HUES6 (cell line): ENCODE data around the gene PGGT1B.

Experiments used
- H3K27ac ChIP-seq: 2 replicates; pipeline ENCODE4 v1.7.0; 2013; ENCODE audit warnings: low read depth, mild to moderate bottlenecking, low read length, inconsistent platforms
- H3K27me3 ChIP-seq: 2 replicates; pipeline ENCODE4 v1.6.1; 2013; ENCODE audit warnings: low read length; ENCODE audit not compliant: control insufficient read depth, insufficient read depth
- H3K36me3 ChIP-seq: 2 replicates; pipeline ENCODE4 v1.6.1; 2013; ENCODE audit warnings: low read length; ENCODE audit not compliant: control insufficient read depth, insufficient read depth
- H3K4me1 ChIP-seq: 2 replicates; pipeline ENCODE4 v1.6.1; 2013; ENCODE audit warnings: low read length; ENCODE audit not compliant: control insufficient read depth, insufficient read depth
- H3K4me3 ChIP-seq: 2 replicates; pipeline ENCODE4 v1.5.1; 2013; ENCODE audit warnings: low read depth, low read length
- H3K9ac ChIP-seq: one replicate; pipeline ENCODE4 v1.6.1; 2013; ENCODE audit warnings: mild to moderate bottlenecking, low read length
- H3K9me3 ChIP-seq: 2 replicates; pipeline ENCODE4 v1.6.1; 2013; ENCODE audit warnings: low read depth, low read length; ENCODE audit not compliant: control insufficient read depth, insufficient read depth

Gene PGGT1B

DNA sequence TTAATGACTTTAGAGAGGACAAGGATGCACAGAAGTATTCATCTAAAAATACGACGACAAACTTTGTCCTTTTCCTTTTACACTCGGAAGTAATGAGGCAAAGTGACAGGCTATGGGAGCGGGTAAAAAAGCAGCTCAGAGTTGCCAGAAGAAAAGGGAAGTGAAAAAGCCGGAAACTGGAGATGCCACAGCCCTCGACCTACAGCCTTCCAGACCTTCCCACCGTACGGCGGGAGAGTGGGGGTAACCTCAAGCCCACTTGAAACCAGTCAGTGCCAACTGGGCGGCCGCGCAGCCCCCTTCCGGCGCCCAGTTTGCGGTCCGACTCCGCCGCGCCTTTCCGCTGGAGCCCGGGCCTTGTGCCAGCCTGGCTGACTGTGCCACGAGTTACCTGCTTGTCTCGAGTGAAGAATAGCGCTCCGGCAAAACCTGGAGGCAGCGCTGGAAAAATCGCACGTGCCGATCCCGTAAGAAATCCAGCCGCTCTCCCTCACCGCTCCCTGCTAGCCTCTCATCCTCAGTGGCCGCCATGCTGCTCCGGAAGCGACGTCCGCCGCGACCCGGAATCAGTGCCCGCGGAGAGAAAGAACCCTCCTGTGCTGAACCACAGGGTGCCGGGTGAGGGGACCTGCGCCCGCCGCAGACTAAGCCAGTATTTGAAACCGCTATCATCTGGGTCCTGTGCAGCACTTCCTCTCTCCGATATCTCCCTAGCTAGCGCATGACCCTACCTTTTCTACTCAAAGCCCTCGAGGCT, at the start of gene PGGT1B:
Gene PGGT1B (minus strand): TSS at position 557 of the 757 bp plus-strand sequence. CDS start 26 bp downstream, at position 531.
- Histone ChIP-seq H3K36me3 (peaks cover 12% of the 10 kb centered on the region), H3K27ac (peak within 1 kb of the TSS; percentile 67; the same call in 1 of the 2 replicates)

DNA sequence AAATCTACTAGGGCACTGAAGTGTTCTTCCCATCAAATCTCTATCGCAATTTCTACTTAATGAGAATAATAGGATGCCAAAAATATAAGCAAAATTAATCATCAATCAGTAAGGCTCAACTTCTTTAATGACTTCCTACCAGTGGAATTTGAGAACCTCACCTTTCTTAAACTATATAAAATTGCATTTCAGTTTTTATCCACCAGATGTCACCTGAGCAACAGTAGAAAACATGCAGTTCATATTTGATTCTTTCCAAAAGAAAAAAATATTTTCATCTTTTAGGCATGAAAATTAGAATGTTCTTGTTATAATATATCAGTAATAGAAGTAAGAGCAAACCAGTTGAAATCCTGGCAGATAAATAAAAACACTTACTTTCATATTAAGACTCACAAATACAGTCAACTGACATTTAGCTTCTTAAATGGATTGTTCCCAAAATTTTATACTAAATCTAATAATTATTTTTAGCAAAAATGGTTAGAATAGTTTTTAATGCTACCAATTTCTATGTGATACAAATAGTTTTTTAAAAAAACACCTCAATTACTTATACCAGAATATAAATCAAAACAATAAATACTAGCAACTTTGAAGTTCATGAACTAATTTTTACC, 47.2 kb upstream of the PGGT1B start:
- Histone ChIP-seq H3K4me3 (no peak overlapping the region), H3K27ac (no peak overlapping the region), H3K4me1 (no peaks in the 10 kb centered on the region), H3K27me3 (no peaks in the 10 kb centered on the region), H3K9me3 (no peaks in the 10 kb centered on the region), H3K9ac (no peak overlapping the region), H3K36me3 (no peaks in the 10 kb centered on the region)

More for the DNA sequence above, at the start of gene PGGT1B:
- Histone ChIP-seq H3K27me3 (no peaks in the 10 kb centered on the region), H3K4me3 (peak within 1 kb of the TSS; percentile 91), H3K4me1 (0 out of 2 replicates have a peak, but pooled peaks cover 15% of the 10 kb centered on the region), H3K9me3 (no peaks in the 10 kb centered on the region), H3K9ac (peak within 1 kb of the TSS; percentile 91)

DNA sequence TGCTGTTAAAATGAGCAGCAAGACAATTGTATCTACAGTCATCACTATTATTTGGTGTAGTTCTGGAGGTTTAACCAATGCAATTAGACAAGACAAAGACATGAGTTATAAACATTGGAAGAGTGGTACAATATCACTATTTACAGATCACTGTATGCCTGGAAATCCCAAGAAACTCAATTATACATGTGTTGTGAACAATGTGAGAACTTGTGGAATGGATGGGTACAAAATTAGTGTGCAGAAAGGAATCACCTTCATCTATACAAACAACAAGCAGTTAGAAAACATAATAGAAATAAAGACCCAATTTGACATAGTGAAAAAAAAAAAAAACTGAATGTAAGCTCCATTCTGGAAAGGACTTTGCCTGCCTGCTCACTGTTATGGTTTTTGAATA, 46.1 kb upstream of the PGGT1B start:
- no peak overlapping the region for H3K4me3 ChIP-seq
- H3K9me3 ChIP-seq, result no peaks in the 10 kb centered on the region
- H3K27ac ChIP-seq, result no peak overlapping the region
- H3K27me3 ChIP-seq, result no peaks in the 10 kb centered on the region
- no peak overlapping the region for H3K9ac ChIP-seq
- no peaks in the 10 kb centered on the region for H3K36me3 ChIP-seq
- H3K4me1 ChIP-seq, result no peaks in the 10 kb centered on the region

DNA sequence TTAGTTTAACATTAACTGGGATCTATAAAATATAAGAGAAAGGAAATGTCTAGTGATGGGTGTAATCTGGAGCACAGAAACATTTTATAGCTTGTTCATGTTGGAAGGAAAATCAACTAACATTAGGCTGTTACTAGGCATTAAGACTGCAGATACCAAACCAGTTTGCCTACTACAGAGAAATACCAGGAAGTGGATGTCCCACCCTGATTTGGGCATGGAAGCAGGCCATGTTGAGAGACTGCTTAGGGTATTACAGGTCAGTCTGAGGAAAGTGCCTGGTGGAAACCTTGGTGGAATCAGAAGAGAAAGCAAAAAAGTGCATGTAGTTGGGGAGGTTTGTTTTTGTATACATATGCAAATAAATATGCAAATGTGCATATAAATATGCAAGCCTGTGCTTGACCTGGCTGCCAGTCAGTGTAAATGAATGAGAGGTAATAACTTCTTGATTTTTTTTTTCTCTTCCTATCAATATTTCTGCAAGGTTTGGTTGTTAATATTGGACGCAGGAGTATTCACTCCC, 43.4 kb upstream of the PGGT1B start:
- no peaks in the 10 kb centered on the region for H3K27me3 ChIP-seq
- no peak overlapping the region for H3K4me3 ChIP-seq
- no peak overlapping the region for H3K27ac ChIP-seq
- no peak overlapping the region for H3K9ac ChIP-seq
- H3K4me1 ChIP-seq, result no peaks in the 10 kb centered on the region
- H3K9me3 ChIP-seq, result no peaks in the 10 kb centered on the region
- H3K36me3 ChIP-seq, result no peaks in the 10 kb centered on the region

DNA sequence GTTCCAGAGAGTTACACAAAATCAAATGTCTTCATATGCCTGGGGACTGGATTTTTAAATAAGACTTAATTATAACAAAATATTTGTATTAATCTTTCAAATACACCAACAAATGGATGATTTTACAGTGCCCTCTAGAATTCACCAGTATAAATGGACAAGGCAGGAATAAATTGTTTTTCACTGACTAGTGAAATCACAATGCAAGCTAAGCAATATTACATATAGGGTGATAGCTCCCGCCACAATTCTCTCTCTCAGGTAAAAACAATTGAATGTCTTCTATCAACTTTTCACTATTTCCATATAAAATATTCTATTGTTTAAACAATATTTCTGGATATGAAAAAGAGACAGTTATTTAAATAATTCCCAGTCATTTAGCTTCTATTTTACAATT, 41.8 kb upstream of the PGGT1B start:
- Histone ChIP-seq H3K4me3 (no peak overlapping the region), H3K4me1 (no peaks in the 10 kb centered on the region), H3K27me3 (no peaks in the 10 kb centered on the region), H3K9ac (no peak overlapping the region), H3K27ac (no peak overlapping the region), H3K36me3 (no peaks in the 10 kb centered on the region), H3K9me3 (no peaks in the 10 kb centered on the region)

DNA sequence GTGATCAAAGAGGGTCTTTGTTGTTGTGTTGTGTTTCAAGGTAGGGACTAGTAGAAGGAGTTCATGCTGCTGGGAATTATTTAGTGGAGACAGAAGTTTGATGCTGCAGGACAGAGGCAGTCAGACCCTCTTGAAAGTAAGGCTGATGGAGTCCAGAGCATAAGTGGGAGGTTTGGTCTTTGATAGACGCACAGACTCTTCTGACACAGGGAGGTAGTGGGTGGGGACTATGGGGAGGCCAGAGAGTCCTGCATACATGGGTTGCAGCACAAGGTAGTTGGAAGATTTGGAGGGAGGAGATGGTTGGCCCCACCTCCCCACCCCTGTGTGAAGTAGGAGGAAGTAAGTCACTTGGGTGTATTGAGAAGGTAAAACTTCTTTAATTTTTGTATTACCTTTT, 36.1 kb upstream of the PGGT1B start:
- H3K4me3 ChIP-seq, result no peak overlapping the region
- H3K9me3 ChIP-seq, result peaks cover under 1% of the 10 kb centered on the region; the same call in 1 of the 2 replicates
- H3K9ac ChIP-seq, result no peak overlapping the region
- H3K36me3 ChIP-seq, result no peaks in the 10 kb centered on the region
- H3K27ac ChIP-seq, result no peak overlapping the region
- no peaks in the 10 kb centered on the region for H3K27me3 ChIP-seq
- H3K4me1 ChIP-seq, result no peaks in the 10 kb centered on the region

DNA sequence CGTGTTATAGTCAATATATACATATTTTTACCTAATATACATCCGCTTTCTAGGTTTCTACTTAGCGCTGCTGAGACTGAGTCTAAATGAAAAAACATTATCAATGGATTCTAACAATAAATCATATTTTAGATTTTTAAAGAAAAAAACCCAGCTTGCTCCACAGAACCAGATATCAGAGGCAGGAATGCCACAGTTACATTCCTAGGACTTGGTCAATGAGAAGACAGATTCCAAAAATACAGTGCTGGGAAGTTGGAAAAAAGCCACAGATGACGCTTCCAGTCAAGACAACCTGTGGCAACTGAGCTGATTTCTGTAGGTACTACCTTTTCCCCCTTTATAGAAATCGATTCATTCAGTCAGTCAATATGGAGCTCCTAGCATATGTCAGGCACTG, 34.4 kb upstream of the PGGT1B start:
- no peak overlapping the region for H3K9ac ChIP-seq
- peaks cover 10% of the 10 kb centered on the region; the same call in 1 of the 2 replicates for H3K9me3 ChIP-seq
- H3K27me3 ChIP-seq, result no peaks in the 10 kb centered on the region
- no peak overlapping the region for H3K27ac ChIP-seq
- peak overlapping the region; percentile 42 for H3K4me3 ChIP-seq
- 0 out of 2 replicates have a peak, but pooled peaks cover under 1% of the 10 kb centered on the region for H3K36me3 ChIP-seq
- H3K4me1 ChIP-seq, result no peaks in the 10 kb centered on the region

DNA sequence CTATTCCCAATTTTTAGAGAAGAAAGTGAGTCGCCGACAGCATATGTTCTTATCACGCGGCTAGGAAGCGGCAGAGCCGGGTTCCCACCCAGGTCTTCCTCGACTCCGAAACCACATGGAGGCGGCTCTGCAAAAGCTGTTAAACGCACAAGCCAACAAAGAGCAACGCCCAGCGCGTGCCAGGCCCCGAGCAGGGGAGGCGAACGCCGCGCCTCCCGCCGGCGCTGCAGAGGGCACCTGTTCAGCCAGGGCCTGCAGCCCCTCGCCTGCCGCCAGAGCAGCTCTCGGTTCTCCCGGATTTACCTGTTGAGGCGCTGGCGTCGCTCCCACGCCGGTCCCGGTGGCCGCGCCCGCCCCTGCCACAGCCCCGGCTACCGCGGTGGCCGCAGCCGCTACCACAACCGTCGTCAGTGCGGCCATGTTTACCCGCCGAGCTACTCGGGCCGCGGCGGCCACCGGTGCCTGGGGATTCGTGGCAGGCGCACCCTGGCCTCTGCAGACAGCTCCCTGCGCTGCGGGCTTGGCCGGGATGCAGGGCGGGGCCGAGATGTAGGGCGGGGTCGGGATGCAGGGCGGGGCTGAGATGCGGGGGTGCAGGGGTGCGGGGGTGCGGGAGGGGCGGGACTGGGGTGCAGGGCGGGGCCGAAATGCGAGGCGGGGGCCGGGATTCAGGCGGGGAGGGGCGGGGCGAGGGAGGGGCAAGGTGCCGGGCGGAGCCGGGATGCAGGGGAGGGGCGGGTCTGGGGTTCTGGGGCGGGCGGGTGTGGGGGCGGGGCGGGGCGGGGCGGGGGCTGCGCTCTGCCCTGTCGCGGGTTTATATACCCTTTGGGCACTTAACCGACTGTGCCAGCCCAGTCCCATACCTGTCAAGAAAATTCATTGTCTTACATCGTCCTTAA, 33.7 kb upstream of the PGGT1B start, which contains the start of gene CCDC112:
Gene CCDC112 (minus strand): TSS at position 531 of the 899 bp plus-strand sequence. CDS start 111 bp downstream, at position 420.
- Histone ChIP-seq H3K9ac (peak within 1 kb of the TSS; percentile 67), H3K9me3 (peaks cover 12% of the 10 kb centered on the region; the same call in 1 of the 2 replicates), H3K4me1 (no peaks in the 10 kb centered on the region), H3K27ac (peak within 1 kb of the TSS; percentile 39; the same call in 1 of the 2 replicates), H3K4me3 (peak within 1 kb of the TSS; percentile 79), H3K27me3 (no peaks in the 10 kb centered on the region), H3K36me3 (0 out of 2 replicates have a peak, but pooled peaks cover 3% of the 10 kb centered on the region)

DNA sequence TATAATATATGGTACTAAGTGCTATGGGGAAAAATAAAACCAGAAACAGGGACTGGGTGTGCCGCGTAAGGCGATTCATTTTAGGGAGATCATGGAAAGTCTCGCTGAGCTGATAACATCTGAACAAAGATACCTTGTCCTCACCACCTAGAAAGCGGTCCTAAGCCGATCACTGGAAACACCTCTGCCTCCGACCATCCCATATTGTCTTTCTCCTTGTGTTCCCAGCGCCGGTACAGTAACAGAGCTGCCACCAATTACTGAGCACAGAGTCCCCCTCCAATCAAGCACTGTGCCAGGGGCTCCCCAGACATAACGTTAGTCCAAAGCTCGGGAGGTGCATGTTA, 33.1 kb upstream of the PGGT1B start:
- Histone ChIP-seq H3K4me1 (no peaks in the 10 kb centered on the region), H3K36me3 (0 out of 2 replicates have a peak, but pooled peaks cover 3% of the 10 kb centered on the region), H3K9me3 (peaks cover 12% of the 10 kb centered on the region; the same call in 1 of the 2 replicates), H3K9ac (peak overlapping the region; percentile 67), H3K4me3 (peak overlapping the region; percentile 79), H3K27me3 (no peaks in the 10 kb centered on the region), H3K27ac (peak overlapping the region; percentile 39; the same call in 1 of the 2 replicates)

DNA sequence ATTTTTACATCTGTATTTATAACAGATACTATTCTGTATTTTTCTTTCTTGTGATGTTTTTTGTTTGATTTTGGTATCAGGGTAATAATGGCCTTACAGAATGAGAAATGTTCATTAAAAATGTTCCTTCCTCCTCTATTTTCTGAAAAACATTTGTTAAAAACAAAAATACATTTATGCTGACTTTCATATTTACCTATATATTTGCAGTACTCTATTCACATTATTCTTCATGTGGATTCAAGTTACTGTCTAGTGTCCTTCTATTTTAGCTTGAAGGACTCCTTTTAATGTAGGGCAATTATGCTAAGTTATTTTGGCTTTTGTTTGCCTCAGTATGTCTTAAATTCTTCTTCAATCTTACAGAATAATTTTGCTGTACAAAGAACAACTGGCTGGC, 28.7 kb upstream of the PGGT1B start:
- Histone ChIP-seq H3K36me3 (0 out of 2 replicates have a peak, but pooled peaks cover 3% of the 10 kb centered on the region), H3K4me3 (no peak overlapping the region), H3K4me1 (no peaks in the 10 kb centered on the region), H3K9me3 (peaks cover 12% of the 10 kb centered on the region; the same call in 1 of the 2 replicates), H3K9ac (no peak overlapping the region), H3K27me3 (no peaks in the 10 kb centered on the region), H3K27ac (no peak overlapping the region)
